WERI-Rb-1 (cell line): ENCODE data around the gene PROSER3.

Experiments
- DNase-seq: peaks from one replicate; pipeline ENCODE4 v3.0.0-alpha.2; 2020
- H3K27ac ChIP-seq: fragments of 250-450 bp; sonication (Bioruptor Pico); 2 replicates; pipeline ENCODE4 v1.5.1; 2020; ENCODE audit warnings: mild to moderate bottlenecking, moderate library complexity
- H3K27me3 ChIP-seq: fragments of 250-450 bp; sonication (Bioruptor Pico); 2 replicates; pipeline ENCODE4 v1.5.1; 2021; ENCODE audit warnings: mild to moderate bottlenecking, low read depth, moderate library complexity; ENCODE audit not compliant: insufficient read depth, severe bottlenecking
- H3K36me3 ChIP-seq: fragments of 250-450 bp; sonication (Bioruptor Pico); 2 replicates; pipeline ENCODE4 v1.5.1; 2020; ENCODE audit warnings: mild to moderate bottlenecking, moderate library complexity
- H3K4me3 ChIP-seq: 2 replicates; pipeline ENCODE4 v1.5.1; 2011; ENCODE audit warnings: low read depth, mild to moderate bottlenecking, control low read depth, low read length
- H3K9me3 ChIP-seq: fragments of 250-450 bp; sonication (Bioruptor Pico); 2 replicates; pipeline ENCODE4 v1.5.1; 2021; ENCODE audit warnings: mild to moderate bottlenecking, moderate library complexity; ENCODE audit not compliant: severe bottlenecking
- TF ChIP-seq, protein P1 (sequence below): IDR thresholded peaks from 2 replicates; pipeline ENCODE4 v1.5.1; 2011; ENCODE audit warnings: low read depth, mild to moderate bottlenecking, control low read depth, inconsistent platforms, low read length

Gene PROSER3

DNA sequence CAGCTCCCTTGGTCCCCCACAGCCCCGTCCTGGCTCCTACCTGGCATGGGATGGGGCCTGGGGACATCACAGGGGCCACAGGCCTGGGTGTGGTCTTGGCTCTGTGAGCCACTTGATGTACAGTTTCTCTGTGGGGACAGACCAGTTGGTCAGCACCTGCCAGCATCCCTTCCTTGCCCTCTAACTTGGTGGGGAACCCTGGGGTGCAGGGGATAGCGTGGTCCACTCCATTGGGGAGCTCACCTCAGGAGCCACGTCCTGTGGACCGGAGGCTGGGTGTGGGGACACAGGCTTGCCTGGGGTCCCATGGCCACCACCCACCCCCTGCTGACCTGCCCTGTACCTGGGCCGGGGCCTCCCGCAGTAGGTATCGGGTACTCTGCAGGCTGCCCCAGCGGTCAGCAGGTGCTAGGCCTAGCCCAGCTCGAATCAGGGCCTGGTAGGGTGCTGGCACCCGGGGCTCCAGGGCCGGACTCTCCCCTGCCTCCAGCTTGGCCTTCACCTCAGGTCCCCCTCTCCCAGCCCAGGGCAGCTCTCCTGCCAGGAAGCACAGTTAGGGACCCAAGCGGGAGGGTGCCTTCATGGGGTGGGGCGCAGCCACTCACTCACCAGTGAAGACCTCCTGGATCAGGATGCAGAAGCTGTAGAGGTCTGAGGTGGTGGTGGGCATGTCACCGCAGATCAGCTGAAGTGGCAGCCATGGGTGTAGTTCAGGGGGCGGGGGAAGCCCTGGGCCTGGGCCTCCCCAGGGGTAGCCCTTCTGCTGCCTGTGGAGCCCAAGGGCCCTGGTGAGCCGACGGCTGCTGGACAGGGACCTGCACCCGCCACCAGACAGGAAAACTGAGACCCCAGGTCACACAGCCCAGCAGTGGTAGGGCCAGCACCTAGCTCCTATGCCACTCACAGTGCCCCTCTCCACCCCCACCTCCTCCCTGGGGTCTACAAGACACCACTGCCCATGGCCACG lies 32.3 kb downstream of the PROSER3 start:
- no peaks in the 10 kb centered on the region for H3K27me3 ChIP-seq
- H3K27ac ChIP-seq, result peak overlapping the region; percentile 40; the same call in 1 of the 2 replicates
- peaks cover 25% of the 10 kb centered on the region for H3K36me3 ChIP-seq
- no peak overlapping the region for H3K4me3 ChIP-seq
- H3K9me3 ChIP-seq, result no peaks in the 10 kb centered on the region
- no peak for DNase-seq
- TF ChIP-seq, protein P1, sequence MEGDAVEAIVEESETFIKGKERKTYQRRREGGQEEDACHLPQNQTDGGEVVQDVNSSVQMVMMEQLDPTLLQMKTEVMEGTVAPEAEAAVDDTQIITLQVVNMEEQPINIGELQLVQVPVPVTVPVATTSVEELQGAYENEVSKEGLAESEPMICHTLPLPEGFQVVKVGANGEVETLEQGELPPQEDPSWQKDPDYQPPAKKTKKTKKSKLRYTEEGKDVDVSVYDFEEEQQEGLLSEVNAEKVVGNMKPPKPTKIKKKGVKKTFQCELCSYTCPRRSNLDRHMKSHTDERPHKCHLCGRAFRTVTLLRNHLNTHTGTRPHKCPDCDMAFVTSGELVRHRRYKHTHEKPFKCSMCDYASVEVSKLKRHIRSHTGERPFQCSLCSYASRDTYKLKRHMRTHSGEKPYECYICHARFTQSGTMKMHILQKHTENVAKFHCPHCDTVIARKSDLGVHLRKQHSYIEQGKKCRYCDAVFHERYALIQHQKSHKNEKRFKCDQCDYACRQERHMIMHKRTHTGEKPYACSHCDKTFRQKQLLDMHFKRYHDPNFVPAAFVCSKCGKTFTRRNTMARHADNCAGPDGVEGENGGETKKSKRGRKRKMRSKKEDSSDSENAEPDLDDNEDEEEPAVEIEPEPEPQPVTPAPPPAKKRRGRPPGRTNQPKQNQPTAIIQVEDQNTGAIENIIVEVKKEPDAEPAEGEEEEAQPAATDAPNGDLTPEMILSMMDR, result no peak

DNA sequence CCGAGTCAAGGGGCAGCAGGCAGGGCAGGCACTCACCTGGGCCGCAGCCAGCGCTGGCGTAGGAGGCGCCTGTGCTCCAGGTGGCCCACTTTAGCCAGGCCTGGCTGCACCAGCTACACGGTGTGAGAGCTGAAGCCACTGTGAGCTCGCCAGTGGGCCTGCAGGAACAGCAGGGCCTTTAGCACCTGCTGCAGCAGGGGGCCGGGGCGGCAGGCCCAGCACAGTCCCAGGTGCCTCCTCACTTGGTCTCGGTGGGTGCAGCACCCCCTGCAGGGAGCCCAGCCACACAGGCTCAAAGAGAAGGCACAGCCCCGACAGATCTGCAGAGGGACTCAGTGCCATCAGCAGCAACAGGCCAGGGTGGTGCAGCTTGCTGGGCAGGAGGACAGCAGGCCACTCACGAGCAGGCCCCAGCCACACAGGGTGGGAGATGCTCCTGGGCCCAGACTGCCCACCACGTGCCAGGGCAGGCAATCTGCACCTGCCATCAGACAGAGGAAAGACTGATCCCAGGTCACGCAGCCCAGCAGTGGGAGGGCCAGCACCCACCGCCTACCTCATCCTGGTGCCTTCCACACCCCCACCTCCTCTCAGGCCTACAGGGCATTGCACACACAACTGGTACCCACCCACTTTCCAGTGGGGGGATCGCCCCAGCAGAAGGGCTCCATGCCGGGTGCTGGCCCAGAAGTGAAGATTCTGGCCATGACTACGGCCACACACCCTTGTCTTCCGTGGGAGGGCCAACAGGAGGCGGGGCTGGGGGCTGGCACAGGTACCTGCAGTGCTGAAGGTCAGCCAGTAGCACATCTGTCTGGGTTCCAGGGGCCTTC lies 33.2 kb downstream of the PROSER3 start:
- TF ChIP-seq, protein P1, result peak; percentile 85
- DNase-seq, result peak; percentile 77
- Histone ChIP-seq H3K27me3 (no peaks in the 10 kb centered on the region), H3K9me3 (no peaks in the 10 kb centered on the region), H3K4me3 (no peak overlapping the region), H3K36me3 (peaks cover 16% of the 10 kb centered on the region), H3K27ac (peak overlapping the region; percentile 40; the same call in 1 of the 2 replicates)

DNA sequence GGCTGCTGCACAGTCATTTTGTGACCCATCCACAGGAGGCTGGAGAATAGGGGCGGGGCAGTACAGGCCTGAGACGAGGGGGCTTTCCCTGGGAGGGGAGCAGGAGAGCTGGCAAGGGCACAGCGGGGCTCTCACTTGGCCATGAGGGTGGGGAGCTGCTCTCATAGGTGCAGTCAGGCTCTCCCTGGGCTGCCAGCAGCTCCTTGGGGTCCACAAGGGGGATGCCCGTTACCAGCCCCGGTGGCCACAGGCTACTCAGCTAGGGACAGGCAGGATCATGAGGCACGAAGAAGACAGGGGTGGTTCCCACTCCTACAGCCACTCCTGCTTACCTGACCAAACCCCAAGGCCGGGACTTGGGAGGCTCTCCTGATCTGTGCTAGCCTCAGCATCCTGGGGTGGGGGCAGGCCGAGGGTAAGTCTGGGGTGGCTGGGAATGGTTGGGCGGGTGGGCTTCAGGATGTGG lies 33.9 kb downstream of the PROSER3 start:
- Histone ChIP-seq H3K36me3 (peaks cover 13% of the 10 kb centered on the region; the same call in 1 of the 2 replicates), H3K27ac (no peak overlapping the region), H3K4me3 (no peak overlapping the region), H3K27me3 (no peaks in the 10 kb centered on the region), H3K9me3 (no peaks in the 10 kb centered on the region)
- TF ChIP-seq, protein P1, result no peak
- DNase-seq, result no peak

DNA sequence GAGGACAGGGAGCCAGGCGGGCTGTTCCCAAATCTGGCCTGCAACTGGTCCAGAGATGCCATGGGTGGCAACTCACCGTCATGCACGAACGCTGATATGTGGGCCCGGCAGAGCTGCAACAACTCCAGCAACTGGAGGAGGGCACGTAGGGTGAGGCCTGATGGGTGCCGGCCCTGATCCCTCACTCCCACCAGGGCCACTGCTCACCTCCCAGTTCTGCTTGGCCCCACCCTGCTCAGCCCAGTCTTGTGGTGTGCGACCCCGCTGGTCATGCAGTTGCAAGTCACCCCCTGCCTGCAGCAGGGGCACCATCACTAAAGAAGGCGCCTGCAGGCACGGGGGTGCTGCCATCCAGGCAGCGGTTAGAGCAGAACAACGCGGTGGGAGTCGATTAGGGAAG lies 34.3 kb downstream of the PROSER3 start:
- DNase-seq, result no peak
- H3K27ac ChIP-seq, result no peak overlapping the region
- H3K36me3 ChIP-seq, result peaks cover 11% of the 10 kb centered on the region; the same call in 1 of the 2 replicates
- no peak overlapping the region for H3K4me3 ChIP-seq
- no peaks in the 10 kb centered on the region for H3K9me3 ChIP-seq
- TF ChIP-seq, protein P1, result no peak
- no peaks in the 10 kb centered on the region for H3K27me3 ChIP-seq

DNA sequence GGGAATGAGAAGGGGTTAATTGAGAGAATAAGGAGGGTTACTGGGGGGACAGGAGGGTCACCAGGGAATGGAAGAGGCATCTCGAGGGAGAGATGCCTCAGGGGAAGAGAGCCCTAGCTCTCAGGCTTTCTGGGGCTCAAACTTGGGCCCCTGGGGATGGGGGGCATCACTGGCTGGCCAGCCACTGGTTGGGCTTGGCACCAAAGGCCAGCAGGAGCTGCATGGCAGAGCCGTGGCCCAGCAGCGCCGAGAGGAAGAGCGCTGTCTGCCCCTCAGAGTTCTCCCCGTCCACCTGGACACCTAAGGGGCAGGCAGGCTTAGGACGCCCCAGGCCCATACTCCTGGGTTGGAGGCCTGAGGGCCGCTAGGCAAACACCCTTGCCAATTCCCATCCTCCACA lies 34.9 kb downstream of the PROSER3 start:
- no peak overlapping the region for H3K4me3 ChIP-seq
- no peak for DNase-seq
- H3K9me3 ChIP-seq, result no peaks in the 10 kb centered on the region
- H3K27ac ChIP-seq, result no peak overlapping the region
- H3K36me3 ChIP-seq, result peaks cover 7% of the 10 kb centered on the region; the same call in 1 of the 2 replicates
- TF ChIP-seq, protein P1, result no peak
- H3K27me3 ChIP-seq, result no peaks in the 10 kb centered on the region
